GM19372 (cell line): ENCODE data around the gene CD163.
"Not testable (repeated sequence)": the region's sequence is repeated elsewhere in the genome, so short reads cannot be mapped to it uniquely, and the experiment has no call there.

ENCODE experiments used
- ATAC-seq: cut with Tn5 transposase; IDR thresholded peaks from one replicate; pipeline ENCODE4 v1.9.1; 2021; ENCODE audit warnings: mild to moderate bottlenecking, low read depth, moderate library complexity; ENCODE audit not compliant: unreplicated experiment

CD163 gene

GRCh38 chr12:7451756-7452155, 51.8 kb downstream of the CD163 start:
- ATAC-seq = no peak

DNA sequence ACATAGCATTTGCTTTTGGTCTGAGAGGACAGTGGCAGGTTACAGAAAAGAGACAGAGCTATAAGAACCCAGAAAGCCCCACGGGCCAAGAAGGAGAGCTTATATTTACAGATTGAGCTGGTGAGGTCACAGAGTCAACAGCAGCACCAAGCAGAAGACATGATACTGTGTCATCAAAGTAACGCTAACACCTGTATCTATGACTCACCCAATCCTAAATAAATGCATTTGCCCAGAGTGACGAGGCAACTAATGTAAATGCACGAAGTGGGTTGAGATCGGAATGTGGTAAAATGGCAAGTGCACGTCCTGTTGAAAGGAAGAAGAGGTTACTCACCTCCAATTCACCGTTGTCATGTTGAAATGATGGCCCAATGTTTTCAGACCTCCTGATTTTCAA, 52.9 kb downstream of the CD163 start:
- ATAC-seq = no peak

DNA sequence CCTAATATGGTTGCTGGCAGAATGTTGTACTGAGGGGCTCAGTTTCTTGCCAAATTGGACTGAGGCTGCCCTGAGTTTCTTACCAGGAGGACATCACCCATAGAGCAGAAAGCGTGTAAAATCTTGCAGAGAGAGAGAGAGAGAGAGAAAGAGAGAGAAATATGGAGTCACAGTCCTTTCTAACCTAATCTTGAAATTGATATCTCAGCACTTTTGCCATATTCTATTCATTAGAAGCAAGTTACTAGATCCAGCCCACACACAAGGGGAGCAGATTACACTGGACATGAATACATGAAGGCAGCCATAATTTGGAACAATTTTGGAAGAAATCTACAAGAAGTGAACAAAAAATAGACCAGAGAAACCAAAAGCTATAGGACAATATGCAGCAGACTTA, 55.5 kb downstream of the CD163 start:
- no peak for ATAC-seq

GRCh38 chr12:7444537-7444936, 59.0 kb downstream of the CD163 start:
- no peak for ATAC-seq

DNA sequence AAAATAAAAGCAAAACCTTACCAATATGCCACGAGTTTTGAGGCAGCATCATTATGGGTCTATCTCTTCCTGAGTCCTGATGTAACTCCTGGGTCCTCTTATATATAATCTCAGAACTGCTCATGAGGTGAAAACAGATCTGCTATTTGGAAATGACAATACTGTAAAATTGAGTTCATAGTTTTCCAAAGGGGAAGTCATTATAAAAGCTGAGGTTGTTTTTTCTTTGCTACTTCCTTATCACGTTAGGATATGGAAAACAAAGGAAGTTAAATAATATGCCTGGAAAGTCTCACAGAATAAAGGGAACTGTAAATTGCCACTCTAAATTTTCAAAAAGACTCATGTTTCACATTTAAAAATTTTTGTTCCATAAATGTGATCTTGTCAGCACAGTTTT, 59.5 kb downstream of the CD163 start, which contains the start of gene CD163L1:
TSS of gene CD163L1 (minus strand) at position 78 of the 400 bp plus-strand sequence. CDS start at position 52, 26 bp downstream.
- no peak for ATAC-seq

GRCh38 chr12:7441216-7441615, 62.4 kb downstream of the CD163 start:
- ATAC-seq = no peak

DNA sequence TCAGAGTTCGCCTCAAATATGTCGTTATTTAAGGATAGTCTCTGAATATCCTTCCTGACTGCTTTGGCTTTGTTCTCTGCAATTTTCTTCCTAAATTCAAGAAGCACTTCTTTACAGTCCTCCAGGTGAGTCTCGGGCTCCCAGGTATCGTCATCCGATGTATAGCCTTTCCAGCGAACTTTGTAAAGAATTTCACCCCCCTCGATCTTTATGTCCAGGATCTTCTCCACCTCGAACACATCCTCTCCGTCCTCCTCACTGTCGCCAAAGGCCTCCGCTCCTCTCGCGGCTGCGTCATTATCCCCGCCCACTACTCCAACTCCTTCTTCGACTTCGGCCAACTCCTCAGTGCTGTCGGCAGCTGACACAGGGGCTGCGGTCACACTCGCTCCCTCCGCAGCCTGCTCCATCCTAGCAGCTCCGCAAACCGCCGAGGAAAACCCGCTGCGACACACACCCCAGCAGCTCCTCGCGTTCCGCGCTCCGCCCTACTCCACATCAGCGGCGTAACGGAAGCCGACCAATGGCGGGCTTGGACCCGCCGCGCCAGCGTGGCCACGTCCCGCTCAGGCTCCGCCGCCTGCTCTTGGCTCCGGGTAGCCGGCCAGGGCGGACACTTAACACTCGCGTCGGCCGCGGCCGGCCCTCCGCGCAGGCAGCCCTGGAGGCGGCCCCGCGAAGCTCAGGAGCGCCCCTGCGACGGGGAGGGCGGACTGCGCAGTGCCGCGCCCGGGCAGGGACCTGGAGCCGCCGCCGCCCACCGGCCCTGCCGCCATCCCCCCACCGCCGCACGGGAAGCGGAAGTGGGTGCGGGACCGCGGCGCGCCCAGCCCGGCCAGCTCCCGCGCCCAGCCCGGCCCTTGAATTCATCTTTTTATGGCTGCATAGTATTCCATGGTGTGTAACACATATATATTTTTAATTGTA, 63.7 kb downstream of the CD163 start:
- ATAC-seq = no peak

DNA sequence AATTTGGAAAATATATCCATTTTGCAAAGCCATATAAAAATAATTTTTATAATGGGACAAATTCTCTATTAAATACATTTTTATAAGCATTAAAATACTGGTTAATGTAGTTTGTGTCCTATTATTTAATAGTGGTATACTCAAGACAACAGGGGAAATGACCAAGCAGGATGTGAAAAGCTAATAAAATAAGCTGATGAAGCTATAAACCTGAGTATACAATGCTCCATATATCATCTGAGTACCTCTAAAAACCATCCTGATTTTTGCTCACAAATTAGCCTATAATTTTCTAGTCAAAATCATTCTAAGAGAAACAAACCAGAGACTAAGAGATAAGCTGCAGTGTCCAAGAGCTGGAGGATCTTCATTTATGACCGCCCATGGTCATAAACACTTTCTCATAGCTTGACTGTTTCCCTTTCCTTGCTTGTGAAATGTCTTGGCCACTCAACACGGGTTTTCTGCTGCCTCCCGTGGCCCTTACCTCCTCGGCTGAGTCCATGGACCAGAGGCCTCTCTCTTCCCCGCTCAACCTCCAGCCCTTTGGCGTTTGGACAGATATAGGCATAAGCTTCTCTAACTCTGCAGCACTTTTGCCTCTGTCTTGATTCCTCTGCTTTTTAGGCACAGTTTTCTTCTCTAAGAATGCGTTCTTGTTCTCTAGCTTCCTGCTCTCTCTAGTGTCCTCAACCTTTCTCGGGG, 65.1 kb downstream of the CD163 start:
- not testable (repeated sequence) for ATAC-seq

- ATAC-seq = not testable (repeated sequence)
Observed at GRCh38 chr12:7437494-7437893, 66.1 kb downstream of the CD163 start.

DNA sequence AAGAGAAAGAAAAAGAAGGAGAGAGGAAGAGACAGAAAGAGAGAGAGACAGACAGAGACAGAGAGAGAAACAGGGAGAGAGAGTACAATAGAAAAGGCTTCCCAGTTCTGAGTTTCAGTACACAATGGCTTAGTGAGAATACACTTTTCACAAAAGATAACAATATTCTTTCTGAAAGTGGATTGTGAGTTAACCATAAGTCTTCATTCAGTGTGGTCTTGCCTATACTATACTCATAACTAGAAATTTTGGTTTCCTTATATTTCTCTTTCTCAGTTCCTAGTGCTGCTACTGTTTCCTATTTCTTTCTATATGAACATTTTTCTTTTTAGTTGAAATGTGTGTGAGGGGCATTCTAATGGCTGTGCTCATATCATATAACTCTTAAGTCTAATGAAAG, 68.9 kb downstream of the CD163 start:
- no peak for ATAC-seq

GRCh38 chr12:7433276-7433822, 70.2 kb downstream of the CD163 start:
- ATAC-seq = no peak

DNA sequence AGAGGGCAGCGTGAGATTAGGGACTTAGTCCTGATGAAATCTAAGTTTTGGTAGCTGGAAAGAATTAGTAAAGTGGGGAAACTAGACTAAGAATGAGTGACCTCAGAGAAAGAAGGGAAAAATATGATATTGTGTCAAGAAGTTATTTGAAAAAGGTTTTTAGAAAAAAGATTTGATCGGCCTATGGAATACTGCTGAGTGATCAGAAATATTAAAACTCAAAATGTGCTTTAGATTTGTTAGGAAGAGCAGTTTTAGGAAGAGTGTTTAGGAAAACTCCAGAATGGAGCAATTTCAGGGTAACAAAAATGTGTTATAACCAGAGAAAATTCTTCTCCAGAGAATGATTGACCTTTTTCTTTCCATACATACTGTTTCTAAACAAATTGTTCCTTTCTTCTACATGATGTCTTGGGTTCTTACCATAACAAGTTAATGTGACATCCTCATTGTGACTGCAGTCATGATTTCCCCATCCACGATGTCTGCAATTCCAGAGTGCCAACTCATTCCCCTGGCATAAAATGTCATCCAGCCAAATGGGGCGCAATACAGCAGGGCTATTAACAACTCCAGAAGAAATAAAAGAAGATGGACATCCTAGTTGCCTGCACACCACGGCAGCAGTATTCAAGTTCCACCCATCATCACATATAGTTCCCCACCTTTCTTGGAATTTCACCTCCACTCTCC, 71.4 kb downstream of the CD163 start:
- no peak for ATAC-seq
